Measurements from ENCODE around the gene AAK1. TPM values are rescaled to one million over a fixed set of nuclear protein-coding genes. Genes with fewer than 3 reads are reported as not detected.

The AAK1 gene
- total and polyA plus RNA-seq, 12 donors, result 26.2 to 106 (median 68.5) TPM

DNA sequence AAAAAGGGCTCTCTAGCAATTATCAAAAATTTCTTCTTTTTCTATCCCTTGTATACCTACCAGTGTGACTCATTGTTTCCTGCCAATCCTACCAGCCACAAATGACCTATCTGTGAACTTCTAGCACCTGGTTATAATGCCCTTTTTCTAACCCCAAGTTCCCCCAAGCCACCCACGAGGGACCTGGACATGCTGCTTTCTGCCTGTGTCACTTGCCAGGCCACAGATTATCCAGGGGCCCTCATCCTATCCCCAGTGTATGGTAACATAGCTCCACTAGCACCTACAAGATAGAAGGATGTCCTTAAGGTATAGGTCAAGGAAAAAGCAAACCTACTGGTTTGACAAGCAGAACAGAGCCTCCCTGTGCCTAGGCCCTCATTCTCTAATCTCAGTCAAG, 26.8 kb downstream of the AAK1 start:
- DNase-seq, result peak in 1 of 7 donors; percentile 26
- intact Hi-C loops (cut with DNase I), result no loop called here
- Histone ChIP-seq H3K36me3 (replicated peaks in 1 of 2) (no peaks in the 10 kb centered on the region), H3K4me3 (no peak overlapping the region), H3K27ac (peak overlapping the region in 1 of 5 donors; percentile 27), H3K4me1 (replicated peaks in 1 of 2) (peaks cover 17 to 50% of the 10 kb centered on the region in 2 donors), H3K27me3 (no peaks in the 10 kb centered on the region), H3K9me3 (replicated peaks in 1 of 3) (no peaks in the 10 kb centered on the region)
- TF ChIP-seq, protein P1, sequence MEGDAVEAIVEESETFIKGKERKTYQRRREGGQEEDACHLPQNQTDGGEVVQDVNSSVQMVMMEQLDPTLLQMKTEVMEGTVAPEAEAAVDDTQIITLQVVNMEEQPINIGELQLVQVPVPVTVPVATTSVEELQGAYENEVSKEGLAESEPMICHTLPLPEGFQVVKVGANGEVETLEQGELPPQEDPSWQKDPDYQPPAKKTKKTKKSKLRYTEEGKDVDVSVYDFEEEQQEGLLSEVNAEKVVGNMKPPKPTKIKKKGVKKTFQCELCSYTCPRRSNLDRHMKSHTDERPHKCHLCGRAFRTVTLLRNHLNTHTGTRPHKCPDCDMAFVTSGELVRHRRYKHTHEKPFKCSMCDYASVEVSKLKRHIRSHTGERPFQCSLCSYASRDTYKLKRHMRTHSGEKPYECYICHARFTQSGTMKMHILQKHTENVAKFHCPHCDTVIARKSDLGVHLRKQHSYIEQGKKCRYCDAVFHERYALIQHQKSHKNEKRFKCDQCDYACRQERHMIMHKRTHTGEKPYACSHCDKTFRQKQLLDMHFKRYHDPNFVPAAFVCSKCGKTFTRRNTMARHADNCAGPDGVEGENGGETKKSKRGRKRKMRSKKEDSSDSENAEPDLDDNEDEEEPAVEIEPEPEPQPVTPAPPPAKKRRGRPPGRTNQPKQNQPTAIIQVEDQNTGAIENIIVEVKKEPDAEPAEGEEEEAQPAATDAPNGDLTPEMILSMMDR (IDR thresholded peaks at IDR 0.05), result no peak
- no peak for TF ChIP-seq POLR2A (IDR thresholded peaks at IDR 0.05)
- 40 to 64% (median 49%) methylated on average over 1 of the region's 1 CpG for WGBS, 4 donors

DNA sequence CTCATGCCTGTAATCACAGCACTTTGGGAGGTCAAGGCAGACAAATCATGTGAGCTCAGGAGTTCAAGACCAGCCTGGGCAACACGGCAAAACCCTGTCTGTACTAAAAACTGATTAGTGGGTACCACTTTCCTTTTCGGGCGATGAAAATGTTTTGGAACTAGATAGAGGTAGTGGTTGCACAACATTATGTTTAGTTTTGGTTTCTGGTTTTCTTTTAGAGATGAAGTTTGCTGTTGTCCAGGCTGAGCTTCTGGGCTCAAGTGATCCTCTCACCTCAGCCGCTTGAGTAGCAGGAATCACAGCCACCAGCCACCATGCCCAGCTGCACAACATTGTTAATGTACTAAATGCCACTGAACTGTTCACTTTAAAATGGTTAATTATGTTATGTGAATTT, 27.6 kb downstream of the AAK1 start:
- 66 to 87% (median 75%) methylated on average over 4 of the region's 4 CpGs for WGBS, 4 donors
- TF ChIP-seq POLR2A (IDR thresholded peaks at IDR 0.05), result no peak
- TF ChIP-seq, protein P1 (IDR thresholded peaks at IDR 0.05), result no peak
- no peaks in the 10 kb centered on the region for H3K27me3 ChIP-seq
- DNase-seq, result no peak
- peak overlapping the region in 1 of 5 donors; percentile 27 for H3K27ac ChIP-seq
- intact Hi-C loops (cut with DNase I), result no loop called here
- no peak overlapping the region for H3K4me3 ChIP-seq
- no peaks in the 10 kb centered on the region for H3K36me3 ChIP-seq (replicated peaks in 1 of 2)
- no peaks in the 10 kb centered on the region for H3K9me3 ChIP-seq (replicated peaks in 1 of 3)
- peaks cover 17 to 50% of the 10 kb centered on the region in 2 donors for H3K4me1 ChIP-seq (replicated peaks in 1 of 2)

DNA sequence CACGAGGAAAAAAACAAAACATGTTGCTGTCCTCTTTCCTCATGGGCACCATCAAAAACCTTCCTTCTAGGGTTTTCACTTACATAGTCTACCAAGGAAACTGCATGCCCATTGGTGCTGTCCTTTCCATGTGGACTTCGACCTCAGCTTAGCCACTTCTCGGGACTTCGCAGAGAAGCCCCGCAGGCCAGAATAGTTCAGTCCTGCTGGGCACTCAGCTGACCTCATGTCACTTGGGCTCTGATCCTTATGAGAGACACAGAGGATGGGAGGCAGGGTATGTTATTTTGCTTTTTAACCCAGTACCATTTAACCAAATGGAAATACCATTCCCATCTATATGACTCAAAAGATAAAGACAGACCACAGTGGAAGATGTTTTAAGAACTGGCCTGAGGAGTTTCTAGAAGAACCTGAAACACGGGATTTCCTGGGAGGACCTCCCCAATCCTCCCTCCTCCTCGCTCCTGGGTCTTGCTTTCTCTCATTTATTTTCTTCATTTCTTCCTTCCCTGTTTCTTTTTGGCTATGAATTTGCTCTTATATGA, 28.4 kb downstream of the AAK1 start:
- Histone ChIP-seq H3K9me3 (replicated peaks in 1 of 3) (no peaks in the 10 kb centered on the region), H3K4me1 (replicated peaks in 1 of 2) (peaks cover 15 to 42% of the 10 kb centered on the region in 2 donors), H3K36me3 (replicated peaks in 1 of 2) (no peaks in the 10 kb centered on the region), H3K27me3 (no peaks in the 10 kb centered on the region), H3K27ac (no peak overlapping the region), H3K4me3 (no peak overlapping the region)
- DNase-seq, result no peak
- TF ChIP-seq, protein P1 (IDR thresholded peaks at IDR 0.05), result no peak
- TF ChIP-seq POLR2A (IDR thresholded peaks at IDR 0.05), result no peak
- WGBS, 4 donors, result 91 to 95% (median 94%) methylated on average over 7 of the region's 7 CpGs
- intact Hi-C loops (cut with DNase I), result no loop called here

DNA sequence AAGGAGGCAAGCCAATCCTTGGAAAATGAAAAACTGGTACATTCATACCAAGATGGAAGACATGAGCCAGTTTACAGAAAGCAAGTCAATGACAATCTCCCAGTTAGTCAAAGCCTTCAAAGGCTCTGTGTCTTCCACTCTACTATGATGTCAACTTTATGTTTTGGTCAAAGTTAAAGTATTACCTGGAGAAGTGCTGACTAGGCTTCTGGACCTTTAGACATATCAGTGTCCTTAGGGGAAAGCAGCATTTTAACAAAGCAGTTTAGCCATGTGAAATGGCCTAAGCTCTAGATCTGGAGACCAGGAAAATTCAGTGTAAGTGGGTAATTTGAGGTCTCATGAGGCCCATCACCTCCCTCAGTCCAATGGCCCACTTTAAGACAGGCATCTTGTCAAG, 30.8 kb downstream of the AAK1 start:
- TF ChIP-seq, protein P1 (IDR thresholded peaks at IDR 0.05), result no peak
- TF ChIP-seq POLR2A (IDR thresholded peaks at IDR 0.05), result no peak
- intact Hi-C loops (cut with DNase I), result no loop called here
- peaks cover 7 to 29% of the 10 kb centered on the region in 2 donors for H3K4me1 ChIP-seq (replicated peaks in 1 of 2)
- H3K27me3 ChIP-seq, result no peaks in the 10 kb centered on the region
- H3K4me3 ChIP-seq, result no peak overlapping the region
- no peaks in the 10 kb centered on the region for H3K9me3 ChIP-seq (replicated peaks in 1 of 3)
- H3K27ac ChIP-seq, result no peak overlapping the region
- DNase-seq, result no peak
- no peaks in the 10 kb centered on the region for H3K36me3 ChIP-seq (replicated peaks in 1 of 2)

Data from adrenal gland (tissue), 12 donors.